Measurements from ENCODE around the gene MPZL3. TPM values are rescaled to one million over a fixed set of nuclear protein-coding genes. Genes with fewer than 3 reads are reported as not detected.
A peak's percentile ranks its signal among the peaks of the same experiment; 100 is the strongest.
"Not testable (repeated sequence)": the region's sequence is repeated elsewhere in the genome, so short reads cannot be mapped to it uniquely, and the experiment has no call there.

Gene MPZL3
- total RNA-seq, 2 experiments from 2014 or later: 20.4 to 28.4 TPM

DNA sequence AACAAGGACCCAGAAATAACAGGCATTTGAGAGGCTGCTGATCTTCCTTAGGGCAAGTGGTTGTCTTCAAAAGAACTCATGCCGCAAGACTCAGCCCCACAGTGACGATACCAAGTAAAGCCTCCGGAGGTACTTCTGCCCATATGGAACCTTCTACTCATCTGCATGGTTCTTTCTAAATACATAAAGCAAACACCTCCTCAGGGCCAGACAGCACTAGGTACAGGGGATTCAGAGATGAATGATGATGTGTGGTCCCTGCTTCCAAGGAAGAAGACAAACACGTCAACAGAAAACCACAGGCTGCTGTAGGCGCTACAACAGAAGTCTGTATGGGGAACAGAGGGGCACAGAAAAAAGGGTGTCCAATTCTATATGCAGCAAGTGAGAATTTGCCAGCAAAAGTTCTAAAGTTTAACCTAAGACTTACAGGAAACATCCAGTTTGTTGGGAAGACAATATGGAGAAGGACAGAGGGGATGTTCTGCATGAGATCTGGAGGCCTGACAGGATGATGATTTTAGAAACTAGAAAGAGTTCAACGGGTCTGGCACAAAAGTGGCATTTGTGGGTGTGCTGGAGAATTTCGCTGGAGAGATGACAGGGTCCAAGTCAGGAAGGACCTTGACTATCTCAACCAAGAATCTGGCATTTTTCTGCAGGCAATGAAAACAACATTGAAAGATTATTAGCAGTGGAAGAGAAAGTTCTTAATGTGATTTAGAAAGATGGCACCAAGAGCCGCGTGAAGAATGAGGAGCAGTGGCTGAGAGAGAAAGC lies 51.1 kb downstream of the MPZL3 start:
- Mint-ChIP-seq H3K36me3 (peaks cover 37% of the 10 kb centered on the region), H3K27me3 (no peaks in the 10 kb centered on the region), H3K4me3 (no peak overlapping the region), H3K4me1 (peaks cover 24% of the 10 kb centered on the region), H3K9me3 (ENCODE audit: low read depth) (no peaks in the 10 kb centered on the region), H3K27ac (no peak overlapping the region)
- CTCF ChIA-PET: interaction anchor here (1.0 to 3.3 kb wide), 13 partner anchors 13 to 147 kb away, joined by 3 to 48 read pairs (median 9); partner anchors contain the start of genes JAML and MPZL3
- DNase-seq: peak; percentile 77
- ATAC-seq: peak; percentile 74

DNA sequence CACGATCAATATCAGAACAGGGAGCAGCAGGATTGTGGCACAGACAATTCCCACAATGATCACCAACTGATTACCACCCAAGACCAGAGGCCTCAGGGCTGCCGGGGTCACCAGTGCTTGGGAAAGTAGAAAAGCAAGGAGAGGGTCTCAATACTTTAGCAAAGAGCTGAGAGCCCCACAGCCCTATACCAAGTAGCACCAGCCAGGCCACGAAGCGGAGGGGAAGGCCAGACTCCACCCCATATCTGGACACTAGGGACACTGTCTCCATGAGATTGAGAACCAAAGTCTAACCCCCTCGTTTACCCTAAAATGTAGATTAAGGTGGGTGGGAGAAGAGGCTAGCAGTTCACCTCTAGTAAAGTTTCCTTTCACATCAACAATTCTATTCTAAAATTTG lies 51.7 kb downstream of the MPZL3 start:
- no peaks in the 10 kb centered on the region for H3K27me3 Mint-ChIP-seq
- CTCF ChIA-PET: interaction anchor here (2.6 to 3.3 kb wide), 5 partner anchors 19 to 95 kb away, joined by 22 to 53 read pairs (median 33); partner anchors contain the start of gene JAML
- H3K4me1 Mint-ChIP-seq: peaks cover 18% of the 10 kb centered on the region
- no peak overlapping the region for H3K27ac Mint-ChIP-seq
- no peak for ATAC-seq
- H3K9me3 Mint-ChIP-seq (ENCODE audit: low read depth): no peaks in the 10 kb centered on the region
- peaks cover 33% of the 10 kb centered on the region for H3K36me3 Mint-ChIP-seq
- no peak overlapping the region for H3K4me3 Mint-ChIP-seq
- no peak for DNase-seq

DNA sequence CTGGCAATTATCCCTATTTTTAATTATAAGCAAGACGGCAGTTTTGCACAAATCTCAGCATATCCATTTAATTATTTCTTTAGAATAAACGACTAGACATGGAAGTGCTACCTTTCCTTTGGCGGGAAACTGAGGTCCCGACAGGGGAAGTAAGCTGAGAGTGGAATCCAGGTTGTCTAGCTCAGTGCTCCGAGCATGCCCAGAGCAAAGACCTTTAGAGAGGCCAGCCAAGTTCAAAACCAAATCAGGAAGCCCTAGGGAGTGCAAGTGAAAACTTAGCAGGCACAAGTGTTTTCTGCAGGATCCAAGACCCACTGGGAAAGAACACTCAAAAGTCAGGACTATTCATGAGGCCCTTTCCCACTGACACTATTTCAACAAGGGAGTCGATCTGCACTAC lies 53.0 kb downstream of the MPZL3 start:
- DNase-seq (no peak), ATAC-seq (no peak)
- Mint-ChIP-seq H3K4me3 (no peak overlapping the region), H3K9me3 (ENCODE audit: low read depth) (no peaks in the 10 kb centered on the region), H3K27ac (peak overlapping the region; percentile 78), H3K4me1 (peaks cover 14% of the 10 kb centered on the region), H3K36me3 (peaks cover 40% of the 10 kb centered on the region), H3K27me3 (no peaks in the 10 kb centered on the region)
- CTCF ChIA-PET: interaction anchor here (0.7 to 3.3 kb wide), 53 partner anchors 10 to 291 kb away, joined by 3 to 80 read pairs (median 8); partner anchors contain the start of genes CD3D, CD3E, CD3G and JAML

GRCh38 chr11:118198370-118198769 lies 53.8 kb downstream of the MPZL3 start:
- Mint-ChIP-seq H3K27ac (peak overlapping the region; percentile 78), H3K9me3 (ENCODE audit: low read depth) (no peaks in the 10 kb centered on the region), H3K4me1 (peaks cover 14% of the 10 kb centered on the region), H3K4me3 (no peak overlapping the region), H3K27me3 (no peaks in the 10 kb centered on the region), H3K36me3 (peaks cover 48% of the 10 kb centered on the region)
- CTCF ChIA-PET: interaction anchor here (0.7 to 3.3 kb wide), 62 partner anchors 8 to 292 kb away, joined by 3 to 80 read pairs (median 7); partner anchors contain the start of genes CD3D, CD3E, CD3G and JAML
- peak; percentile 92 for DNase-seq
- ATAC-seq: peak; percentile 40

- DNase-seq (no peak), ATAC-seq (no peak)
- peaks cover 4% of the 10 kb centered on the region for H3K27me3 Mint-ChIP-seq
- H3K9me3 Mint-ChIP-seq (ENCODE audit: low read depth): no peaks in the 10 kb centered on the region
- CTCF ChIA-PET: interaction anchor here (1.0 to 1.4 kb wide), 3 partner anchors 24 to 100 kb away, joined by 3 to 5 read pairs (median 3); no protein-coding TSS in a partner anchor
- H3K4me3 Mint-ChIP-seq: no peak overlapping the region
- peaks cover 67% of the 10 kb centered on the region for H3K36me3 Mint-ChIP-seq
- H3K27ac Mint-ChIP-seq: no peak overlapping the region
- H3K4me1 Mint-ChIP-seq: peaks cover 14% of the 10 kb centered on the region
These were observed 57.1 kb downstream of the MPZL3 start for GRCh38 chr11:118194835-118195627.

- no peak overlapping the region for H3K27ac Mint-ChIP-seq
- no peaks in the 10 kb centered on the region for H3K9me3 Mint-ChIP-seq (ENCODE audit: low read depth)
- H3K36me3 Mint-ChIP-seq: peaks cover 63% of the 10 kb centered on the region
- peaks cover 9% of the 10 kb centered on the region for H3K4me1 Mint-ChIP-seq
- peaks cover 12% of the 10 kb centered on the region for H3K27me3 Mint-ChIP-seq
- CTCF ChIA-PET: interaction anchor here (0.9 to 1.5 kb wide), 4 partner anchors 23 to 102 kb away, joined by 3 to 5 read pairs (median 4); no protein-coding TSS in a partner anchor
- no peak overlapping the region for H3K4me3 Mint-ChIP-seq
- DNase-seq (no peak), ATAC-seq (no peak)
These were observed 58.1 kb downstream of the MPZL3 start for GRCh38 chr11:118193910-118194566.

DNA sequence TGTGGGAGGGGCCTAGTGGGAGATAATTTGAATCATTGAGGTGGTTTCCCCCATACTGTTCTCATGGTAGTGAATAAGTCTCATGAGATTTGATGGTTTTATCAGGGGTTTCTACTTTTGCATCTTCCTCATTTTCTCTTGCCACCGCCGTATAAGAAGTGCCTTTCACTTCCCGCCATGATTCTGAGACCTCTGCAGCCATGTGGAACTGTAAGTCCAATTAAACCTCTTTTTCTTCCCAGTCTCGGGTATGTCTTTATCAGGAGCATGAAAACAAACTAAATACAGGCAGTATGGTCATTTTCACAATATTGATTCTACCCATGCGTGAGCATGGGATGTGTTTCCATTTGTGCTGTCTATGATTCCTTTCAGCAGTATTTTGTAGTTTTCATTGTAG lies 59.3 kb downstream of the MPZL3 start:
- H3K4me1 Mint-ChIP-seq; H3K4me3 Mint-ChIP-seq; ATAC-seq; H3K27ac Mint-ChIP-seq; DNase-seq; H3K9me3 Mint-ChIP-seq (ENCODE audit: low read depth): not testable (repeated sequence)
- Mint-ChIP-seq H3K36me3 (peaks cover 60% of the 10 kb centered on the region), H3K27me3 (peaks cover 22% of the 10 kb centered on the region)
- CTCF ChIA-PET: interaction anchor here (1.5 kb wide), 1 partner anchor 103 kb away, joined by 4 read pairs; no protein-coding TSS in a partner anchor

GRCh38 chr11:118190942-118191506 lies 61.1 kb downstream of the MPZL3 start:
- ATAC-seq; H3K9me3 Mint-ChIP-seq (ENCODE audit: low read depth); H3K27ac Mint-ChIP-seq; H3K4me1 Mint-ChIP-seq; DNase-seq; H3K4me3 Mint-ChIP-seq: not testable (repeated sequence)
- peaks cover 47% of the 10 kb centered on the region for H3K36me3 Mint-ChIP-seq
- peaks cover 32% of the 10 kb centered on the region for H3K27me3 Mint-ChIP-seq
- CTCF ChIA-PET: interaction anchor here (0.8 kb wide), 1 partner anchor 18 kb away, joined by 3 read pairs; no protein-coding TSS in a partner anchor

DNA sequence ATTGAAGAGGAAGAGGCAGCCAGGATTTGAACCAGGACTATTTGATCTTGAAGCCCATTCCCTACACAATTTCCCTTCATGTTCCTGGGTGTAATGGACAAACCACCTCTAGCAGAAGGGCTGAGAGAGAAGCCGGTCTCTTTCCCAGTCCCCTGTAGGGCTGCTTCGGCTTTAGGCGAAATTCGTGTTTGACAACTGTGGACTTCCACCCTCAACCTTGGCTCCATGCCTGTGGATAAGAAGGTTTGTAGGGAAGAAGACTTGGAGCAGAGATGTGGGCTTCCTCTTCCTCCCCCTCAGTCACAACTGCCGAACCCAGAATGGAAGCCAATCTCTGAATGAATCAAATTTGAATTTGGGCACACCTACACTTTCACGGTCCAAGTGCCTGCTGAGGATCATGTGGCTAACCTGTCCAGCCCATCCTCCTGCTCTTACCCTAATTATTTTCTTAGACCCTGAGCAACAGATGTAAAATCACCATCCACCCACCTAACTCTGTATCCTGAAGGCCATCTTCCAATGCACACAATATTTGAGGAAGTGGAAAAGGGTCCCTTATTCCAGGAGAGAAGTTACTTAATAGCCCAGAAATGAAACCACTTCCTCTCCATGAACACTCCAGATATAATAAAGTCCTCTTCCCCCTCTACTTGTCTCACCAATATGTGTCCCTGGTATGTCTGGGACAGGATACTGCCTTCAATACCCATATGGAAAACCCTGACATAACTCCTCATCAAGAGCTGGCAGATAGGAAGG lies 65.6 kb downstream of the MPZL3 start:
- Mint-ChIP-seq H3K4me3 (no peak overlapping the region), H3K9me3 (ENCODE audit: low read depth) (no peaks in the 10 kb centered on the region), H3K4me1 (peaks cover 4% of the 10 kb centered on the region), H3K27ac (no peak overlapping the region), H3K36me3 (peaks cover 7% of the 10 kb centered on the region), H3K27me3 (peaks cover 44% of the 10 kb centered on the region)
- DNase-seq: no peak
- CTCF ChIA-PET: interaction anchor here (1.8 to 2.5 kb wide), 3 partner anchors 12 to 15 kb away, joined by 9 to 11 read pairs (median 10); no protein-coding TSS in a partner anchor
- no peak for ATAC-seq

DNA sequence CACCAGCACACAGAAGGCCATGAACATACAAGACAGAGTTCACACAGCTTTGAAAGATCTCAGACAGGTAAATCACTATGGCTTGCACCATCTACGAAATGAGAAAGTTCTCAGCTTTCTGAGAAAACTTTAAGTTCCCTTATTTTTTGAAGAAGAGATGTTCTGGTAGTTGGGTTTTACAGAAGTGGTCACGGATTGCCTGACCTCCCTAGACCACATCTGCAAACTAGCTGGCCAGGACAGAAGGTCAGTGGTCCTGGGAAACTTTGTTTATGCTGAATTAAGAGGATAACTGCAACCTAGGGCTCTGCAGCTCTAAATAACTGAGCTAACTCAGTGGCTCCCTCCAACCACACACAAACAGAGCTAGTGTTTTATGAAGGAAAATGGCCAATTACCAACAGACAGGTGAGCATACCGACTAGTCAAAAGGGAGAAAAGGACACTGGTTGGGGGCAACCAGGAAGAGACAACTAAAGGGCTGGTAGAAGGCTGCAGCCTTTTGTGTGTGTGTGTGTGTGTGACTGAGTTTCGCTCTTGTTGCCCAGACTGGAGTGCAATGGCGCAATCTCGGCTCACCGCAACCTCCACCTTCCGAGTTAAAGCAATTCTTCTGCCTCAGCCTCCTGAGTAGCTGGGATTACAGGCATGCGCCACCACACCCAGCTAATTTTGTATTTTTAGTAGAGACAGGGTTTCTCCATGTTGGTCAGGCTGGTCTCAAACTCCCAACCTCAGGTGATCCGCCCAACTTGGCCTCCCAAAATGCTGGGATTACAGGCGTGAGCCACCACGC lies 67.2 kb downstream of the MPZL3 start:
- DNase-seq (no peak), ATAC-seq (no peak)
- Mint-ChIP-seq H3K4me1 (peaks cover 4% of the 10 kb centered on the region), H3K27me3 (peaks cover 39% of the 10 kb centered on the region), H3K9me3 (ENCODE audit: low read depth) (no peaks in the 10 kb centered on the region), H3K36me3 (no peaks in the 10 kb centered on the region), H3K4me3 (no peak overlapping the region), H3K27ac (no peak overlapping the region)
- CTCF ChIA-PET: interaction anchor here (0.9 to 2.5 kb wide), 4 partner anchors 13 to 106 kb away, joined by 3 to 10 read pairs (median 4); no protein-coding TSS in a partner anchor

DNA sequence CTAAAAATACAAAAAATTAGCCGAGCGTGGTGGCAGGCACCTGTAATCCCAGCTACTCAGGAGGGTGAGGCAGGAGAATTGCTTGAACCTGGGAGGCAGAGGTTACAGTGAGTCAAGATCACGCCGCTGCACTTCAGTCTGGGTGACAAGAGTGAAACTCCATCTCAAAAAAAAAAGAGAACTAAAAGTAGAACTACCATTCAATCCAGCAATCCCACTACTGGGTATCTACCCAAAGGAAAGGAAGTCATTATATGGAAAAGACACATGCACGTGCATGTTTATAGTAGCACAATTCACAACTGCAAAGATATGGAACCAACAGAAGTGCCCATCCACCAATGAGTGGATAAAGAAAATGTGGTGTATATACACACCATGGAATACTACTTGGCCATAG lies 68.5 kb downstream of the MPZL3 start:
- CTCF ChIA-PET: interaction anchor here (1.7 to 2.5 kb wide), 2 partner anchors 12 to 107 kb away, joined by 4 to 10 read pairs; no protein-coding TSS in a partner anchor
- H3K4me3 Mint-ChIP-seq, ATAC-seq: not testable (repeated sequence)

More for the DNA sequence above, 68.5 kb downstream of the MPZL3 start:
- DNase-seq; H3K27ac Mint-ChIP-seq; H3K36me3 Mint-ChIP-seq; H3K9me3 Mint-ChIP-seq (ENCODE audit: low read depth); H3K4me1 Mint-ChIP-seq: not testable (repeated sequence)
- H3K27me3 Mint-ChIP-seq: peaks cover 28% of the 10 kb centered on the region
